Heart left ventricle (tissue), 16 donors: Measurements from ENCODE around the gene ANO3. TPM values are rescaled to one million over a fixed set of nuclear protein-coding genes. Genes with fewer than 3 reads are reported as not detected.

Experiments
- ATAC-seq, 4 donors: fragments of 200-7000 bp; cut with Tn5 transposase; one replicate each; pipeline ENCODE4 v1.9.1; 2020 to 2022; ENCODE audit warnings: moderate library complexity in 4 of 4, mild to moderate bottlenecking in 3 of 4, moderate number of reproducible peaks in 1 of 4
- DNase-seq, 5 donors: peaks; one replicate each; pipeline ENCODE4 v3.0.0-alpha.2; 2020
- H3K27ac ChIP-seq, 12 donors: fragments of 200-600 bp; sonication (generic) in 4 of 12; one replicate each; pipeline versions ENCODE4 v1.5.0 to v1.8.0; 2016 to 2022; ENCODE audit warnings: mild to moderate bottlenecking in 2 of 12
- H3K27me3 ChIP-seq, 9 donors: fragments of 200-600 bp; sonication (generic) in 2 of 9; one replicate each; pipeline versions ENCODE4 v1.5.1 to v1.8.0; 2016 to 2022; ENCODE audit warnings: mild to moderate bottlenecking in 3 of 9
- H3K36me3 ChIP-seq, 9 donors: fragments of 200-600 bp; sonication (generic) in 2 of 9; one replicate each; pipeline versions ENCODE4 v1.5.0 to v1.8.0; 2018 to 2022; ENCODE audit warnings: mild to moderate bottlenecking in 2 of 9
- H3K4me1 ChIP-seq, 12 donors: fragments of 200-600 bp; sonication (generic) in 4 of 12; one replicate each; pipeline versions ENCODE4 v1.5.0 to v1.8.0; 2016 to 2022; ENCODE audit warnings: mild to moderate bottlenecking in 3 of 12
- H3K4me3 ChIP-seq, 12 donors: fragments of 200-600 bp; sonication (generic) in 4 of 12; one replicate each; pipeline versions ENCODE4 v1.5.0 to v1.8.0; 2017 to 2022; ENCODE audit warnings: mild to moderate bottlenecking in 9 of 12, moderate library complexity in 4 of 12
- H3K9me3 ChIP-seq, 12 donors: fragments of 200-600 bp; sonication (generic) in 4 of 12; one replicate each; pipeline versions ENCODE4 v1.5.0 to v1.8.0; 2016 to 2022; ENCODE audit warnings: mild to moderate bottlenecking in 1 of 12
- POLR2A ChIP-seq, 2 donors: fragments of 450-650 bp; IDR thresholded peaks; one replicate each; pipeline ENCODE4 v1.6.1; 2017; ENCODE audit warnings: antibody characterized with exemption in 2 of 2, mild to moderate bottlenecking in 2 of 2, moderate library complexity in 2 of 2
- WGBS, 4 donors: extraction: QIAGEN DNeasy Blood & Tissue Kit in 2 of 4; methylation state at CpG; one replicate each; pipeline versions ENCODE4 v1.1.5 to v1.1.7; 2013 to 2018; 5-methylcytosine and 5-hydroxymethylcytosine counted together
- intact Hi-C, 10 donors: fragments of 100-400 bp; cut with DNase I; formaldehyde crosslinking; loops; one replicate each; pipeline versions ENCODE4 v1.11.1 to v1.14.2; 2022
- polyA plus RNA-seq, 2 donors: library from polyadenylated mRNA; stranded (reverse); fragments of 200-250 nt; gene quantifications; one replicate each; pipeline ENCODE4 v1.2.3, GENCODE V29; 2013
- total RNA-seq, 9 donors: library from RNA; depleted of rRNA in 2 of 9; stranded (reverse); fragments of >200 nt in 2 of 9; fragmentation: NEBNext Ultra II Directional in 3 of 9; extraction: Animal tissue kit (Norgen Biotek cat#: 25700) in 3 of 9; gene quantifications; one replicate each; pipeline versions ENCODE4 v1.1.0 to v1.2.4, GENCODE V29; 2016 to 2023
- TF ChIP-seq, protein P1 (sequence below), 12 donors: fragments of 200-600 bp; sonication (generic) in 4 of 12; IDR thresholded peaks; one replicate each; pipeline versions ENCODE4 v1.5.0 to v1.8.0; 2018 to 2022; ENCODE audit warnings: antibody characterized with exemption in 12 of 12, mild to moderate bottlenecking in 5 of 12
- donor health status: ischemic (EF 13 %, LVEDD 7.1; RV severe dilation, severe dysfunction).
- donor health status: healthy with polysubstance abuse.
- donor health status: DM: no; HTN: yes; CAD: no.
- donor health status: DM: no; HTN: no; CAD: no.
- donor health status: ischemic (EF 25% LVEDD 6.9; RV normal size, moderate dysfunction).
- donor health status: ischemic (EF 25% LVEDD 5.7; RV mildly dilated, moderate dysfunction).
- donor health status: healthy.
- donor health status: DM: yes; HTN: yes; CAD: no.
- donor health status: ischemic (EF 35%, LVEDD 5.7; RV mildly dilated, moderate dysfunction).
- donor health status: nonischemic (EF 11% LVEDD 7.7; RV severe dilation, severe dysfunction).
- donor health status: DM: yes; HTN: yes; CAD: no.
- donor health status: PGD.
- donor health status: ischemic (EF 29% LVEDD 5.4; RV normal size, mild dysfunction).
- donor health status: nonischemic (EF 23%, LVEDD 6.1; RV moderate dilation, normal function).

The ANO3 gene
- total and polyA plus RNA-seq, 11 donors, result 0.04 to 0.54 (median 0.12) TPM; not detected in 6

DNA sequence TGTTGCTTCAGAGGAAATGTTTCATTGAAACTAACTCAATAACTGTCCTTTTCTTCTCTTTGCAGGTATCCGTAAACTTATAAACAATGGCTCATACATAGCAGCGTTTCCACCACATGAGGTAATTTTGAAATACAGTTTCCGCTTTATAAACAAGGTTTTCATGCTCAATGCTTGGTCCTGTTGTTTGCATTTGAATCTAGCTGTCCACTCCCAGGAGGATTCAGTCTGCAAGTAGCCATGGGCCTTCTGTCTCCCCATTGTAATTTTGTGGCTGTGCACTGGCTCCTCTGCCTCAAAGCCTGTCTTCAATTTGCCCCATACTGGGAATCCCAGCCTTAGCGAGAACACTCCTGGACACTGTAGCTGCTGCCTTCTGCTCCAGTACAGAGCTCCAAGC, 205.4 kb downstream of the ANO3 start:
- intact Hi-C loops, result no loop called here
- WGBS, 4 donors, result 84 to 92% (median 90%) methylated on average over 4 of the region's 4 CpGs

DNA sequence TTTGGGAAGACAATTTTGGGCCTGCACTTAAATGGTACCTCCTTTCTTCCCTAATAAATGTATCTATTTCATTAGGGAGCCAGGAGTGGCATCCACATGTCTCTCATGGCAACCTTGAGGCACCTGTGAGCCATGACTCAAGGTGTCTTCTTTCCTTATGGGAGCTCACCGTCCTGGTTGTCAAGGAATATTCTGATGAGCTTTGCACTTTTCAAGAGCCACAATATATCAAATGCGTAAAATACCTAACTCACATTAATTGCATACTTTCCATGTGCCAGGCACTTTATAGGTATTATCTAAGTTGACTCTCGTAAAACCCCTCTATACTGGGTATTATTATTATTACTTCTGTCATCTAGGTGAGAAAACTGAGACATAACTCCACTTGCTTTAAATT, 207.6 kb downstream of the ANO3 start:
- Histone ChIP-seq H3K27me3 (no peaks in the 10 kb centered on the region), H3K9me3 (peaks cover 0 to 7% (median 0%) of the 10 kb centered on the region in 12 donors), H3K4me1 (no peaks in the 10 kb centered on the region), H3K36me3 (no peaks in the 10 kb centered on the region), H3K4me3 (no peak overlapping the region), H3K27ac (no peak overlapping the region)
- no peak for DNase-seq
- 88 to 91% (median 89%) methylated on average over 3 of the region's 3 CpGs for WGBS, 4 donors
- intact Hi-C loops, result no loop called here
- TF ChIP-seq, protein P1, sequence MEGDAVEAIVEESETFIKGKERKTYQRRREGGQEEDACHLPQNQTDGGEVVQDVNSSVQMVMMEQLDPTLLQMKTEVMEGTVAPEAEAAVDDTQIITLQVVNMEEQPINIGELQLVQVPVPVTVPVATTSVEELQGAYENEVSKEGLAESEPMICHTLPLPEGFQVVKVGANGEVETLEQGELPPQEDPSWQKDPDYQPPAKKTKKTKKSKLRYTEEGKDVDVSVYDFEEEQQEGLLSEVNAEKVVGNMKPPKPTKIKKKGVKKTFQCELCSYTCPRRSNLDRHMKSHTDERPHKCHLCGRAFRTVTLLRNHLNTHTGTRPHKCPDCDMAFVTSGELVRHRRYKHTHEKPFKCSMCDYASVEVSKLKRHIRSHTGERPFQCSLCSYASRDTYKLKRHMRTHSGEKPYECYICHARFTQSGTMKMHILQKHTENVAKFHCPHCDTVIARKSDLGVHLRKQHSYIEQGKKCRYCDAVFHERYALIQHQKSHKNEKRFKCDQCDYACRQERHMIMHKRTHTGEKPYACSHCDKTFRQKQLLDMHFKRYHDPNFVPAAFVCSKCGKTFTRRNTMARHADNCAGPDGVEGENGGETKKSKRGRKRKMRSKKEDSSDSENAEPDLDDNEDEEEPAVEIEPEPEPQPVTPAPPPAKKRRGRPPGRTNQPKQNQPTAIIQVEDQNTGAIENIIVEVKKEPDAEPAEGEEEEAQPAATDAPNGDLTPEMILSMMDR (IDR thresholded peaks at IDR 0.05), result no peak
- TF ChIP-seq POLR2A (IDR thresholded peaks at IDR 0.05), result no peak
- ATAC-seq, result no peak

More for the DNA sequence above, 205.4 kb downstream of the ANO3 start:
- DNase-seq (no peak), ATAC-seq (no peak)
- Histone ChIP-seq H3K27me3 (peaks cover 0 to 4% (median 0%) of the 10 kb centered on the region in 9 donors), H3K27ac (no peak overlapping the region), H3K4me1 (no peaks in the 10 kb centered on the region), H3K36me3 (no peaks in the 10 kb centered on the region), H3K9me3 (no peaks in the 10 kb centered on the region), H3K4me3 (no peak overlapping the region)
- no peak for TF ChIP-seq POLR2A (IDR thresholded peaks at IDR 0.05)
- TF ChIP-seq, protein P1 (IDR thresholded peaks at IDR 0.05), result no peak

DNA sequence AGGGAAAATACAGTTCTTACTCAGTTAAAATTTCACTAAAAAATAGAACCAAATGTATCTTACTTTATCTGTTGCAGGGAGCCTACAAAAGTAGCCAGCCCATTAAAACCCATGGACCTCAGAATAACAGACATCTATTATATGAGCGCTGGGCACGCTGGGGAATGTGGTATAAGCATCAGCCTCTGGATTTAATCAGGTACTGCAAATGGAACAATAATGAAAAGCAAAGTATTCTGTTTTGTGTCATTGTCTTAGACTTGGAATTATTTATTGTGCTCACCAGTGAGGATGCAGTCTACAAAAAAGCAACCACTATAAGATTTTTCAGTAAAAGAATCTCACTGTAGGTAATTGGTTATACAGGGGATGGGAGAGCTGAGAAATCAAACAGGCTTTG, 209.9 kb downstream of the ANO3 start:
- WGBS, 4 donors, result 76 to 91% (median 88%) methylated on average over 2 of the region's 2 CpGs
- intact Hi-C loops, result no loop called here

DNA sequence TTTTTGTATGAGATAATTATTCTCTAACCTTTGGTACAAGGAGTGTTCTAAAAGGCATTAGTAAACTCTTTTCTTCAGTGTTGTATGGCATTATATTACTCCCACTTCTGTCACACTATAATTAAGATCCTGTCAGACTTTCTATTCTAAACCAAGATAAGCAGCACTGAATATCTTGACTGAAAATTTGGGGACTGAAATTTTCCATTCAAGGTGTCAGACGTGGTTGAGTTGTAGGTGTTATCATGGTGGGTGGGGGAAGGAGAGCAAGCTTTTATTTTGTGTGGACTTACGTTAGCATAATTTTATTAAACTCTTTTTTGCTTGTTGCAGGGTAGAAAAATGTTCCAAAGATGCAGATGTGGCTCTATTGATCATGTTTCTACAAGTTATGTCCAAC, 217.2 kb downstream of the ANO3 start:
- 46 to 51% (median 50%) methylated on average over 2 of the region's 2 CpGs for WGBS, 4 donors
- no peak for ATAC-seq
- H3K4me1 ChIP-seq, result no peaks in the 10 kb centered on the region
- H3K36me3 ChIP-seq, result no peaks in the 10 kb centered on the region
- TF ChIP-seq POLR2A (IDR thresholded peaks at IDR 0.05), result no peak
- TF ChIP-seq, protein P1 (IDR thresholded peaks at IDR 0.05), result no peak
- DNase-seq, result no peak
- H3K4me3 ChIP-seq, result no peak overlapping the region
- intact Hi-C loops, result no loop called here
- no peaks in the 10 kb centered on the region for H3K27me3 ChIP-seq
- no peaks in the 10 kb centered on the region for H3K9me3 ChIP-seq
- no peak overlapping the region for H3K27ac ChIP-seq

More for the DNA sequence above, 209.9 kb downstream of the ANO3 start:
- ATAC-seq (no peak), DNase-seq (no peak)
- H3K27me3 ChIP-seq, result no peaks in the 10 kb centered on the region
- no peaks in the 10 kb centered on the region for H3K4me1 ChIP-seq
- H3K4me3 ChIP-seq, result no peak overlapping the region
- peaks cover 0 to 7% (median 0%) of the 10 kb centered on the region in 12 donors for H3K9me3 ChIP-seq
- TF ChIP-seq, protein P1 (IDR thresholded peaks at IDR 0.05), result no peak
- TF ChIP-seq POLR2A (IDR thresholded peaks at IDR 0.05), result no peak
- H3K27ac ChIP-seq, result no peak overlapping the region
- H3K36me3 ChIP-seq, result no peaks in the 10 kb centered on the region
